Endodermal cell (in vitro differentiated cells): ENCODE data around the gene MYO1H. TPM values are rescaled to one million over a fixed set of nuclear protein-coding genes. Genes with fewer than 3 reads are reported as not detected.
A peak's percentile ranks its signal among the peaks of the same experiment; 100 is the strongest.

ENCODE experiments used
- DNase-seq: peaks from one replicate; pipeline ENCODE4 v3.0.0-alpha.2; 2017
- H3K27ac ChIP-seq: 2 replicates; pipeline ENCODE4 v1.5.1; 2013; ENCODE audit warnings: mild to moderate bottlenecking, low read depth, low read length, moderate library complexity
- H3K27me3 ChIP-seq: 2 replicates; pipeline ENCODE4 v1.6.1; 2013; ENCODE audit warnings: mild to moderate bottlenecking, low read length, moderate library complexity; ENCODE audit not compliant: insufficient read depth, control insufficient read depth, poor library complexity, severe bottlenecking
- H3K36me3 ChIP-seq: 2 replicates; pipeline ENCODE4 v1.7.0; 2013; ENCODE audit warnings: mild to moderate bottlenecking, low read length, moderate library complexity; ENCODE audit not compliant: control insufficient read depth, insufficient read depth
- H3K4me1 ChIP-seq: one replicate; pipeline ENCODE4 v1.7.0; 2013; ENCODE audit warnings: low read length; ENCODE audit not compliant: control insufficient read depth, insufficient read depth
- H3K4me3 ChIP-seq: 2 replicates; pipeline ENCODE4 v1.5.1; 2013; ENCODE audit warnings: mild to moderate bottlenecking, low read length, moderate library complexity
- H3K9ac ChIP-seq: 2 replicates; pipeline ENCODE4 v1.6.1; 2013; ENCODE audit warnings: mild to moderate bottlenecking, low read length, moderate library complexity; ENCODE audit not compliant: poor library complexity, severe bottlenecking; ENCODE audit errors: extremely low read depth
- H3K9me3 ChIP-seq: 2 replicates; pipeline ENCODE4 v1.6.1; 2013; ENCODE audit warnings: mild to moderate bottlenecking, low read length, moderate library complexity; ENCODE audit not compliant: control insufficient read depth
- H3K27ac Mint-ChIP-seq: 2 replicates; pipeline ENCODE4 v1.8.0; 2020; ENCODE audit warnings: mixed read lengths
- H3K27me3 Mint-ChIP-seq: 2 replicates; pipeline ENCODE4 v1.8.0; 2021; ENCODE audit warnings: mild to moderate bottlenecking, mixed read lengths; ENCODE audit not compliant: insufficient read depth
- H3K36me3 Mint-ChIP-seq: 2 replicates; pipeline ENCODE4 v1.8.0; 2020; ENCODE audit warnings: low read depth, mixed read lengths
- H3K4me1 Mint-ChIP-seq: 2 replicates; pipeline ENCODE4 v1.8.0; 2020; ENCODE audit warnings: mixed read lengths
- H3K4me3 Mint-ChIP-seq: 2 replicates; pipeline ENCODE4 v1.8.0; 2020; ENCODE audit warnings: mild to moderate bottlenecking, moderate library complexity, mixed read lengths
- H3K9me3 Mint-ChIP-seq: 2 replicates; pipeline ENCODE4 v1.8.0; 2020; ENCODE audit warnings: mild to moderate bottlenecking, mixed read lengths
- WGBS, 2 experiments: methylation state at CpG; one replicate each; pipeline versions ENCODE4 v1.1.5 to v1.1.7; 2013; ENCODE audit warnings: missing lambda C conversion rate in 2 of 2, mixed read lengths in 1 of 2; ENCODE audit not compliant: insufficient coverage in 1 of 2, insufficient read length in 1 of 2; 5-methylcytosine and 5-hydroxymethylcytosine counted together
- total RNA-seq, 2 donors: library from RNA; stranded (reverse); fragmentation: NEBNext Ultra II Directional in 1 of 2; extraction: Animal tissue kit (Norgen Biotek cat#: 25700) in 1 of 2; gene quantifications; 2 replicates in 1 of 2; 3 replicates in 1 of 2; pipeline ENCODE4 v1.2.1, GENCODE V29; 2021
- TF ChIP-seq, protein P1 (sequence below): fragments of 200-600 bp; sonication (generic); conservative IDR thresholded peaks from 2 replicates; pipeline ENCODE4 v1.5.0; 2021; ENCODE audit warnings: antibody characterized with exemption, mild to moderate bottlenecking

MYO1H gene
- total RNA-seq, 2 donors from 2014 or later, result not detected

DNA sequence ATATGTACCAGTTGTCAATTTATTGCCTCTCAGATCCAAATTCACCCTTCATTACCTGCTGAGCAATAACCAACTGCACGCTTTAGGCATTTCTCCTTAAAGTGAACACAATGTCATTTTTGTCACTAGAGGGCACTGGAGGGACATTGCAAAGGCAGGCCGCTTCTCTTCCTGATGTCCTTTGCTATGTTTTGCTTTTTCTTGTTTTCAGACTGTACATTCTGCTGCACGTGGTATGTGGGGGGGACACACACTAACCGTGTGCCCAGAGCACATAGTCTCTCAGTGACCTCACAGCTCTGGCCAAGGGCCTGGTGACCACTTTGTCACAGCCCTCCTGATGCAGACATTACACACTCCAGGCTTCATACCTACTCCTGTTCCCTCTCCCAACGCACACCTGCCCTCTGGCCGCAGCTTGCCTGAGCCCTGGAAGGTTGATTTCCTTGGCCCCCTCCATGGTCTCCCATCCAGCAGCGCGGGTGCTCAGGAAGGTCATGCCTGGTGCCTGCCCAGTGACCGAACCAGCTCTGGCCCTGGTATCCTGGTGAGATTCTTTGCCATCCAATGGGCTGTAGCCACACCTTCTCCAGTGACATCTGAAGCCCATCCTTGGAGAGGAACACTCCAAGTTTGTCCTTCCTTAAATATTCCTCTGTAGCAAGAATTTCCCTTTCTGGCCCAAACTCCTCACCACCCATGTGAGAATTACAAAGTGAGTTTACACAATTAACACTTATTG lies 39.9 kb downstream of the MYO1H start:
- Histone ChIP-seq H3K27ac (no peak overlapping the region), H3K9me3 (peaks cover 8% of the 10 kb centered on the region), H3K4me3 (no peak overlapping the region), H3K36me3 (no peaks in the 10 kb centered on the region), H3K9ac (no peak overlapping the region), H3K4me1 (no peaks in the 10 kb centered on the region), H3K27me3 (peaks cover 16% of the 10 kb centered on the region)
- DNase-seq, result peak; percentile 65
- TF ChIP-seq, protein P1, sequence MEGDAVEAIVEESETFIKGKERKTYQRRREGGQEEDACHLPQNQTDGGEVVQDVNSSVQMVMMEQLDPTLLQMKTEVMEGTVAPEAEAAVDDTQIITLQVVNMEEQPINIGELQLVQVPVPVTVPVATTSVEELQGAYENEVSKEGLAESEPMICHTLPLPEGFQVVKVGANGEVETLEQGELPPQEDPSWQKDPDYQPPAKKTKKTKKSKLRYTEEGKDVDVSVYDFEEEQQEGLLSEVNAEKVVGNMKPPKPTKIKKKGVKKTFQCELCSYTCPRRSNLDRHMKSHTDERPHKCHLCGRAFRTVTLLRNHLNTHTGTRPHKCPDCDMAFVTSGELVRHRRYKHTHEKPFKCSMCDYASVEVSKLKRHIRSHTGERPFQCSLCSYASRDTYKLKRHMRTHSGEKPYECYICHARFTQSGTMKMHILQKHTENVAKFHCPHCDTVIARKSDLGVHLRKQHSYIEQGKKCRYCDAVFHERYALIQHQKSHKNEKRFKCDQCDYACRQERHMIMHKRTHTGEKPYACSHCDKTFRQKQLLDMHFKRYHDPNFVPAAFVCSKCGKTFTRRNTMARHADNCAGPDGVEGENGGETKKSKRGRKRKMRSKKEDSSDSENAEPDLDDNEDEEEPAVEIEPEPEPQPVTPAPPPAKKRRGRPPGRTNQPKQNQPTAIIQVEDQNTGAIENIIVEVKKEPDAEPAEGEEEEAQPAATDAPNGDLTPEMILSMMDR, result peak; percentile 74
- Mint-ChIP-seq H3K9me3 (peaks cover 9% of the 10 kb centered on the region), H3K27me3 (peaks cover 10% of the 10 kb centered on the region), H3K4me1 (no peaks in the 10 kb centered on the region), H3K4me3 (no peak overlapping the region), H3K27ac (no peak overlapping the region), H3K36me3 (no peaks in the 10 kb centered on the region)
- 75 to 88% methylated on average over 4 to 9 of the region's 9 CpGs for whole genome bisulfite sequencing, 2 experiments

DNA sequence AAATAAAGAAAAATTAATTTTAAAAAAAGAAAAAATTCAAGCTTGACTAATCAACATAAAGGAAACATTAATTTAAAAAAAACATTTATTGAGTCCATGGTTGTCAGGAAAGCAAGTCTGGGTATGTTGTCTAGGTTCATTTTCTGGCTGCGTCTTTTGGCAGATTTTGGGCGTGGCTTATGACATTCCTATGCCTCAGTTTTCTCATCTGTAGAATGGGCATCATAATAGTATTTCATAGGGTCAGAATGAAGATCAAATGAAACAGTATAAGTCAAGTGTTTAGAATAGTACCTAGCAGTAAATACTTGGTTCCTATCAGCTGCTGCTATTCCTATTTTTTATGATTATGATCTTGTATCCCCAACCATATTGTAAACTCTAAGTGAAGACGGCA lies 40.5 kb downstream of the MYO1H start:
- TF ChIP-seq, protein P1, result no peak
- no peak overlapping the region for H3K27ac Mint-ChIP-seq
- H3K9me3 Mint-ChIP-seq, result peaks cover 9% of the 10 kb centered on the region
- Histone ChIP-seq H3K4me3 (no peak overlapping the region), H3K27me3 (peaks cover 13% of the 10 kb centered on the region), H3K9me3 (peaks cover 8% of the 10 kb centered on the region), H3K27ac (no peak overlapping the region), H3K9ac (no peak overlapping the region), H3K36me3 (no peaks in the 10 kb centered on the region), H3K4me1 (no peaks in the 10 kb centered on the region)
- no peaks in the 10 kb centered on the region for H3K4me1 Mint-ChIP-seq
- no peak overlapping the region for H3K4me3 Mint-ChIP-seq
- H3K36me3 Mint-ChIP-seq, result no peaks in the 10 kb centered on the region
- peaks cover 9% of the 10 kb centered on the region for H3K27me3 Mint-ChIP-seq
- 85 to 100% methylated on average over 2 to 3 of the region's 3 CpGs for WGBS, 2 experiments
- DNase-seq, result no peak

DNA sequence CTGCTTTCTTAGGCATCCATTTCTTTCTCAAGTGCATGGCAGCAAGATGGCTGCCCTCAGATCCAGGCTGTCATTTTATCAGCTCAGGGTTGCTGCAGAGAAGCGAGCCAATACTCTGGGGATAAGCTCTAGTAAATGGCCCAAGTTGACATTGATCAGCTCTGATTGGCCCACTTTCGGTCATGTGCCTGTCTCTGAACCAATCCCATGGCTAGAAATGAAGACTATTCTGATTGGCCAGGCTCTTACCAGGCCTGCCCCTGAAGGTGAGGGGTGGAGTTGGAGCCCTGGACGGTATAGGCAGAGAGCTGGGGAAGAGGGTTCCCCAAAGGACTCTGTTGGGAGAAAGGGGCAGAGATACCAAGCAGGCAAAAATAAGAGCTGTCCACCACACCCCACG lies 41.4 kb downstream of the MYO1H start:
- H3K27me3 Mint-ChIP-seq, result peaks cover 3% of the 10 kb centered on the region
- H3K4me3 Mint-ChIP-seq, result no peak overlapping the region
- 86 to 100% methylated on average over 2 to 4 of the region's 4 CpGs for WGBS, 2 experiments
- H3K4me1 ChIP-seq, result no peaks in the 10 kb centered on the region
- H3K36me3 ChIP-seq, result no peaks in the 10 kb centered on the region
- peaks cover 8% of the 10 kb centered on the region for H3K9me3 ChIP-seq
- H3K36me3 Mint-ChIP-seq, result no peaks in the 10 kb centered on the region
- H3K9ac ChIP-seq, result no peak overlapping the region
- peak; percentile 53 for DNase-seq
- H3K9me3 Mint-ChIP-seq, result peaks cover 9% of the 10 kb centered on the region
- no peak overlapping the region for H3K27ac Mint-ChIP-seq
- no peak overlapping the region for H3K4me3 ChIP-seq
- H3K4me1 Mint-ChIP-seq, result no peaks in the 10 kb centered on the region
- peaks cover 4% of the 10 kb centered on the region for H3K27me3 ChIP-seq
- TF ChIP-seq, protein P1, result no peak
- H3K27ac ChIP-seq, result no peak overlapping the region
